Measurements from ENCODE around the gene FKBP9.

The FKBP9 gene

DNA sequence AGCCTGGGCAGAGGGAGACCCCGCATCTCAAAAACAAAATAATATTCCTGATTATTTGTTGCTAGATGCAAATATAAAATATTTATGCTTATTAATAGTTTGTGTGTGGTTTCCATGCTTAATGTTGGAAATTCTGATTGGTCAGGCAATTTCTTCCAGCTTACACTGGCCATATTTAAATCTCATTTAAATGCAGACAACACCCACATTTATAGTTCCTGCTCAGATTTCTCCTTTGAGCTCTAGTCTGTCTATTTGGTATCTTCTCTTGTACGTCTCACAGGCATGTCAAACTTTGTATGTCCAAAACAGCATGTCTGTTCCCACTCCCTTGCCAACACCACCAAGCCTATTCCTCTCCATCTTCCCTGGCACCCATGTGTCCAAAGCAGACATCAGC is 52.5 kb downstream of the FKBP9 start:
- no peak for DNase-seq

DNA sequence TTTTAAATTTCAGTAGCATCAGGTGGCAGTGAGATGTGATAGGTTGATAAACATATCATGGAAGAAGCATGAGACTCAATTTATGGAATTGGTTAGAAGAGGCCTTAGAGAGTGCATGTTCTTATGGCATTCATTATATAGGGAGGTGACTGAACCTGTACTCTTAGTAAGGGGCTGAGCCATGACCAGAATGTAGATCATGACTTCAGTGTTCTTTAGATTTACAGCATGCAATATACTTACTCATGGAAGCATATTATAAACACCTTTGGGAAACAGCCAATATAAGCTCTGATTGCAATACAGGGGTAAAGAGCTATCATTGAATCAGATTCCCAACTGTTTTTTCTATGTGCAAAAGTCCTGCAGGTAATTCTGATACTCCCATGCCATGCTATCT is 55.1 kb downstream of the FKBP9 start:
- DNase-seq = no peak

- no peak for DNase-seq
These were observed 67.0 kb downstream of the FKBP9 start for GRCh38 chr7:33024189-33024757.

DNA sequence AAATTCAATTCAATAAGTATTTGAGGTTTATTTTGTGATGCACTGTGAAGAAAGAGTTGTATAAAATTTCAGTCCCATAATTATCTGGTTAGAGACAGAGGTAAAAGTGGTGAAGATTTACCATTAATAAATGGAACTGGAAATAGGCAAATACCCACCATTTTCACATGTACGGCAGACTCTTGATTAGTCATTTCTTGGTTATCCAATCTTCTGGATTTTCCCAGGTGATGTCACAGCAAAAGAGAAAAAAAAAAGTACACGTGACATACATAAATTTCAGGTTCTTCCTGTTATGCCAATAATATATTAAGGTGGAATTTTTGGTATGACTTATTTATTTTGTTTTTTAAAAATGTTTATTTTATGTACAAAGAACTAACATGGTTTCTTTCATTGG is 78.5 kb downstream of the FKBP9 start:
- no peak for DNase-seq

DNA sequence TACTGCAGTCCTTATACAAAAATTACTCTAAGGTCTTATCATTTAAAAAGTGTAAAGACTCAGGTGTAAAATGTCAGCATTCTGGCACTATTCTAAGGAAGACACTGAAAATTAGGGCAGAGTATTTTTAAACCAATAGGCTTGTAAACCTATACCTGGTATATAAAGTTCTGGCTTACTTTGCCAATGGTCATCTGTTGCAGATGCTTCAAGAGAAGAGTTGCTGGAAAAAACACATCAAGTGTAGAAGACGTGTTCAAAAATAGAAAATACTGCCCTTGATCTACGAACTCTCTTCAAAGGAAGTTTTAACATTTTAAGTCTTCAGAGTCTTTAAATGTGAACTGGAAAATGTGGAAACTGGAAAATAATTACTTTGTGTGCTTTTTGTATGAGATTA is 81.4 kb downstream of the FKBP9 start:
- DNase-seq = no peak

DNA sequence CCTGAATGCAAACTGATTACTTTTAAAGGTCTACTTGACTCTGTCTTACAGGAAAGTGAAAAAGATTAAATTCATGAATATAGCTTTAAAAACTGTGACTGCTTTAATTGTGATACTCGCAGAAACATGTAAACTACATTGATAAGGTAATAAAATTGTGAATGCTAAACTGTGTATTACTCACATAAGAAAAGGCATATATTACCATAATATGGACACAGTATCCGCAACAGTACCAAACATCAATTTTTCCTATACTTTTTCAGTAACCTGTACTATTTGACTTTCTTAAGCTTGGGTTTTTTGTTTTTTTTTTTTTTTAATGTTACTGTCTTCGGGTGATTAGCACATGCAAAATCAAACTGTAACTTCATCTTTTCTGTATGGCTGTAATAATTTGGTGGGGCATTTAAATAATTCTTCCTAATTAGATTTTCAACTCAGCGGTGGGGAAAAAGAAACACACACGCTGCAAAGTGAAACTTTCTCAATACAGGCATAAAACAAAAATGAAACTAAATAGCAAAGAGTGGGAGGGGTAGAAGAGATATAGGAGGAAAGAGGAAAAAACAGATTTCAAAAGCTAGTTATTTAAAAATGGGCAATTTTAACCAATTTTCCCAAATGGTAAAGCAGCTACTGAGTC is 82.1 kb downstream of the FKBP9 start:
- no peak for DNase-seq

GRCh38 chr7:33039903-33040292 is 82.7 kb downstream of the FKBP9 start:
- no peak for DNase-seq

GRCh38 chr7:33040803-33041516 is 83.7 kb downstream of the FKBP9 start:
- DNase-seq = peak; percentile 43 to 55

- DNase-seq = no peak
These were observed 84.6 kb downstream of the FKBP9 start for GRCh38 chr7:33041631-33042428.

GRCh38 chr7:33043501-33044400 is 86.5 kb downstream of the FKBP9 start:
- no peak for DNase-seq

DNA sequence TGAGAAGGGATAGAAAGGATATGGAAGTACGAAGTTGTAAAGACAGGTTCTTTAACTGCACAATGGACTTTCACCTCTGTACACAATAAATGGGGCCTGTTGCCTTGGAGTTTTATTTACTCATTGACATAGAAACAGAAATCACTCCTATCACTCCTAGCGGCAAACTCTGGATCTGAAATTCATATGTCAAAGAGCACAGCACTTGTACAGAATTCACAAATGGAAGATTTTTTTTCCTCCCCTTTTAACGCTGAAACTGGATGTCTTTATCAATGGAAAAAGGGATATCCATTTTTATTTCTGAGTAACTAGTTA is 87.1 kb downstream of the FKBP9 start:
- no peak for DNase-seq

DNA sequence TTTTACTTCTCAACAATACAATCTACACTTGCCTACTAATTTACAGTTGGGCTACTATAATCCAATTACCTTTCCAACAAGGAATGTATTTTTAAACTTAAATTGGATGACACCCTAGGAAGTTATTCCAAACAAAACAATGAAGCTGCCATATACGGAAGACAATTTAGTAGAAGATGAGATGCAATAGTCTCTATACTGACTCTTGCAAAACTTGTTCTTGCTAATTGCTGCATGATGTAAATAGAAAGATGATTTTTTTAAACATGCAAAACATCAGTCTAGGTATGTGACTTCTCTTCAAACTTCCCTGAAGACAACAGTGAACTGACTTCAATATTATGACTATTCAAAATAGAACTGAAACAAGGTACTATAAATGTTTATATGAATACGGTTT is 87.7 kb downstream of the FKBP9 start:
- no peak for DNase-seq

DNA sequence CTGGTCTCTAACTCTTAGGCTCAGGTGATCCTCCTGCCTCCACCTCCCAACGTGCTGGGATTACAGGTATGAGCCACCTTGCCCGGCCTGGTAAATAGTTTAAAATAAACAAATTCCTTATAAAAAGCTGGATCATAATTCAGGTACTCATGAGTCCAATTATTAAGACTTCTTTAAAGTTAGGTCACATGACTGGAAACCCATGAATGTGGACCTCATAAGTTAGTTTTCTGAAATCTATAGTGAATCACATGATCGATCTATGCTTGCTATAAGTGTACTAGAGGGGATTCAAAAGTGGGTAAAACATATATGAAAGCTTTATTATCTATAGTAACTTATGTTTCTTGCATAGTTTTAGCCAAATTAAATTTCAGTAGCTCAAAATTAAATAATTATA is 91.0 kb downstream of the FKBP9 start:
- no peak for DNase-seq

GRCh38 chr7:33048704-33049103 is 91.5 kb downstream of the FKBP9 start:
- no peak for DNase-seq

- DNase-seq = no peak
These were observed 93.5 kb downstream of the FKBP9 start for GRCh38 chr7:33050535-33051318.

DNA sequence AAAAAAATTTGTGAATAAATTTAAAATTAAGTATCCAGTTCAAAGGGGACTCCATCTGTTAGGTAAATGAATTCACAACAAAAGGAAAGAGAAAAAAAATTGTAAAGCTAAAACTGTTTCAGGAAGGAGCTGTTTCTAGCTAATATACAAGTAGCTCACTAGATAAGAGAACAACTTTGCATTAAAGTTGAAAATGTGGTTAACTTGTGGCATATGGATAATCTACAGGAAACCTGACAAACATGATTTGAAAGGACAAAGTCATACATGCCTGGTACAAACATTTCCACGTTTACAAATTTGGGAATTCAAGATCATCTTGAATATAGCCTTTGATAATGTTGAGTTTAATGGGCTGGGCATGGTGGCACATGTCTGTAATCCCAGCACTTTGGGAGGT is 96.5 kb downstream of the FKBP9 start:
- no peak for DNase-seq

- no peak for DNase-seq
These were observed 97.2 kb downstream of the FKBP9 start for GRCh38 chr7:33054261-33054964.

DNA sequence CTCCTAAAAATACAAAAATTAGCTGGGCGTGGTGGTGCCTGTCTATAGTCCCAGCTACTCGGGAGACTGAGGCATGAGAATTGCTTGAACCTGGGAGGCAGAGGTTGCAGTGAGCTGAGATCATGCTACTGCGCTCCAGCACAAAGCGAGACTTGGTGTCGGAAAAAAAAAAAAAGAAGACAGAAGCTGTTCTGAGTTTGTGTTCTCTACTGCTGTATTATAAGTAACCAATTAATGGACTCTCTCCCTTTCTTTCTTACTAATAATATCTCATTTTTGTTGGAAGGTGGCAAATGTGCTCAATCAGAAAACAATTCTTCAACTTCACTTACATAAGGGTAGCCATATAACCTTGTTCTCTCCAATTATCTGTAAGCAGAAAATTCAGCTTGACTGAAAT is 97.9 kb downstream of the FKBP9 start:
- no peak for DNase-seq
